Stimulated activated CD4-positive, alpha-beta T cell treated with anti-CD3 and anti-CD28 coated beads, Interleukin-1b, Interleukin-23, amount 100 ng/mL, for 48 hours (primary cell): Measurements from ENCODE around the gene ACSL6.

Experiments
- DNase-seq: peaks from one replicate; pipeline ENCODE4 v3.0.0-alpha.2; 2020

ACSL6 gene

DNA sequence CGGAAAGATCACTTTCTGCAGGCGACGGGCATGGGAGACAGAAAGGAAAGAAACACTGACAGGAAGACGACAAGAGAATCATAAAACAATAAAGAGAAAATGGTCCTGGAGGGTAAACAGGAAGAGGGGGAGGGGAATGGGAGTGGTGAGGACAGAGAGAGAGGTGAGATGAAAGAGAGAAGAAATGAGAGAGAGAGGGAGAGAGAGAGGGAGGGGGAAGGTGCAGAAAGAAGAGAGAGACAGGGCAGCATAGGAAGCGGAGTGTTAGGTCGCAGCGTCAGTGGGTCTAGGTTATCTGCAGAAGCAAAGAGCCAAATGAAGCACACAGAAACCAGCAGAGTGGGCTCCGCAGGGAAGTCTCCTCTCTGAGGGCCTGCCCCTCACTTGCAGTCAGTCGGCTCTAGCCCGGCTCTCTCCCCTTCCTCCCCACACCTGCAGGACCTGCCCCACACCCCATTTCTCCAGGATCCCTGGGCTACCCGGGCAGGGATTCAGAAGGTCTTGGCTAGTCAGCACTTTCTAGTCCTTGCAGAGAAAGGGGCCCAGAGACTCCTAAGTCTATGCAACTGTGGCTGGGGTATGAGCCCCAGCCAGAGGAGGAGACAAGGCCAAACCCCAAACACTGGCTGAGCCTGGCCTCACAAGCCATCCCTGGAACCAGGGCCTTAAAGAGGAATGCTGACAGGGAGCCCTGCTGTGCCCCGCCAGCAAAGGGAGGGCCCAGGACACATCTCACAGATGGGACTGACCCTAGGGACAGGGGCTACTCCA, 36.3 kb downstream of the ACSL6 start:
- no peak for DNase-seq

DNA sequence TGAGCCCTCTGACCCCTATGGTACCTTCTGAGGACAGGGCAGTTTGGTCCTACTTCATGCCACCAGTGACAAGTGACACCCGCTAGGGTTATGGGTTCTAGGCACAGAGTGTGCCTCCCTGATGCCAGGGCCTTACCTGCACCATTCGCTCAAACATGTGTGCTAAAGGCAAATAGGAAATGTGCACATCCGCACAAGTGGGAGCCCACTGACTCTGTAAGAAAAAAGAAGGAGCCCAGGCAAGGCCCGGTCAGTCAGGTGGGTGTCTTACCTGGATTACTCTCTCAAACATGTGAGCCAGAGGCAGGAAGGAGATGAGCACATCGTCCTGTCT, 36.9 kb downstream of the ACSL6 start:
- no peak for DNase-seq

DNA sequence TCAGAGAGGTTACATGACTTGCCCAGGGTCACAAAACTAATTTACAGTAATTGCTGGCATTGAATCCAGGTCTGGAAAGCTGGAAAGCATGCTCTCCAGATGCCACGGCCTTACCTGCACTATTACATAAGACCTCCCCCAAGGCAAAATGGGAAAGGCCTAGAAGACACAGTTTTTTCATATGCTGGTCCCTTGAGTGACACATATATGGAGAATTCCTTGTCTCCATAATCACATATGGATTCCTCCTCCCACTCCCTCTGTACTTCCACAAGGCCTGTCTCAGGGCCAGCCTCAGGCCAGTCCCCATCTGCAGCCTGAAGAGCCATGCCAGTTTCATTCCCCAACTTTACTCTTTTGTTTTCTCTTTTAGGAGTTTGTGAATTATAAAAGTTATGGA, 37.4 kb downstream of the ACSL6 start:
- no peak for DNase-seq

GRCh38 chr5:131973089-131973712, 38.3 kb downstream of the ACSL6 start:
- no peak for DNase-seq

GRCh38 chr5:131968396-131968954, 43.0 kb downstream of the ACSL6 start:
- no peak for DNase-seq

GRCh38 chr5:131966551-131966950, 44.9 kb downstream of the ACSL6 start:
- no peak for DNase-seq

GRCh38 chr5:131965826-131966415, 45.5 kb downstream of the ACSL6 start:
- DNase-seq, result no peak

DNA sequence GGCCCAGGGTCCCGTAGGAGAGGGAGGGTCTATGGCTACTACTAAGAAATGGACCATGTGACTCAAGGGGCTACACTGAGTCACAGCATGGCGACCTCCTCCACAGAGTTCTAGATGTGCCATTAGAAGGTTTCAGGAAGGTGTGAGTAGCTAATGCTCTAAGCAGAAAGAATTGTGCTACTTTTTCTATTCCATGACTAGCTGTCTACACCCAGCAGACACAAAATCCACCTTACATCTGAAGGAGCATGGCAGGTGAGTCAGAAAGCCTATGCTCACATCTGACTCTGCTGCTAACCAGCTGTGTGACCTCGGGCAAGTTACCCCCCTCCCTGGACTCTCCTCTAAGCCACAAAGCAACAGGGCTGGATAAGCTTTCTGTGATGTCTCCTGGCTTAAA, 51.6 kb downstream of the ACSL6 start:
- peak; percentile 26 for DNase-seq

GRCh38 chr5:131959136-131959535, 52.3 kb downstream of the ACSL6 start:
- DNase-seq, result no peak

DNA sequence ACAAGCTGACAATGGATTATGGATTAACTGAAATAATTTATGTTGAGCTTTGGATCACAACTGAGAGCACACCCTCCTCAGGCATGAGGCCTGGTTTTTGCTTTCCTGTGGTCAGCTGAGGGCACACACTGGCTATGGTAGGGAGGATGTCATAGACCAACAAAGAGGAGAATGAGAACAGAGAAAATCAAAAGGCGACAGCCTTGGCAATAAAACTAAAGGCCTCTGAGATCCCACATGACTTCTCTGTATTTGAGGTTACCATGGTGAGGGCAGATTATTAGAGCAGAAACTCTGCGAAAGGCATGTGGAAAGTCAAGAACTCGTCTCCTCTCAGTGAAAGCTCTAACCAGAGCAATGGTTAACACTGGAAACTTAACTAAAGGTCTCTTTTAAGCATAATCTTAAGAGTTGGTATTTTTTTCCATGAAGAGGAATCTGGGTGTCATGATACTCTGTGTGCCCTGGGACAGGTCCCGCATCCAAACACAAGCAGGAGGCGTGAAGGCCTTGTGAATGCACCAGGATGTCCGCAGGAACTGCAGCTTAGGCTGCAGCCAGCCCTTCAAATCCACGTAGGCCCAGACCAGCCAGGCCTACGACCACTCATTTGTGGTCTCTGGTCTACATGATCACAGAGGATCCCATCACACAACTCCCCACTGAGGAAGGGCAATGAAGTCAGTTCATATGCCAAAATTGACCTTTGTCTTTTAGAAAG, 53.6 kb downstream of the ACSL6 start:
- no peak for DNase-seq

DNA sequence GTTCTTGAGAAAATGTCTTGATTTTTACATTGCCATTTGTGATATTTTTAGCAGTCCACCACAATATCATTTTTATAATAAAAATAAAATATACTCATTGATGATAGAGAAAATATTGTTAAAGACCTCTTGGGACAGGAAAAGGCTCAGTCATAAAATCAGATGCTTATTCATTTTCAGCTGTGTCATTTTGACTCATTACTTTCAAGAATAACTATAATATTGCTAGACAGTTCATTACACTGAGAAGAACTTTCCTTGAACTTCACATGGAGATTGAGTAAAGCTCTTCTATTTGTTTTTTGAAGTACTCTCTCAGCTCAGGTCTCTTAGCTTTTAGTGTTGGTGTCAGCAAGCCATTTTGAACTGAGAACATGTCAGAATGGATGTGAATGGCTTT, 57.5 kb downstream of the ACSL6 start:
- no peak for DNase-seq

DNA sequence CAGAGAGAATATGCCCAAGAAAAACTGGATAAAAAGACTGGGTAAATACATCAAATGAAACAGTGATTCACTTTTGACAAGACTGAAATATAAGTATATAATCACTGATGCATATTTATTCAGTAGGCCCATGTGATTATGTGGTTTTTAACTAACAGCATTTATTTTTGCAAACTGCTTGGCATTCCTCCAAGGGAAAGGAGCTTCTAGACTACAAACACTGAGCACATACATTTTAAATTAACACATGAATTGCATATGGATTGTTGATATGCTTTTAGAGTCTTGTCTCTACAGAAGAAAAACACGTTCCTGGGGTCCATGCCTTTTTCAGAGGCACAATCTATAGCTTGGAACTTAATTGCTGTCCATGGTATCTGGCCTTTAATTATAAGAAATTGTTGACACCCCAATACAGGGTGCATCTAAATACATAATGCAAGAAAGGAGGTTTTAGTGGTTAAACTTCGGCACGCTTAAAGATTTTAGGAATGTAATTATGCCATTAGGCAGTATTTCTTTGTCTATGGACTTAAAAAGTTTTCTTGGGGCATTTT, 59.1 kb downstream of the ACSL6 start:
- DNase-seq, result no peak

GRCh38 chr5:131950706-131951105, 60.8 kb downstream of the ACSL6 start:
- DNase-seq, result no peak

DNA sequence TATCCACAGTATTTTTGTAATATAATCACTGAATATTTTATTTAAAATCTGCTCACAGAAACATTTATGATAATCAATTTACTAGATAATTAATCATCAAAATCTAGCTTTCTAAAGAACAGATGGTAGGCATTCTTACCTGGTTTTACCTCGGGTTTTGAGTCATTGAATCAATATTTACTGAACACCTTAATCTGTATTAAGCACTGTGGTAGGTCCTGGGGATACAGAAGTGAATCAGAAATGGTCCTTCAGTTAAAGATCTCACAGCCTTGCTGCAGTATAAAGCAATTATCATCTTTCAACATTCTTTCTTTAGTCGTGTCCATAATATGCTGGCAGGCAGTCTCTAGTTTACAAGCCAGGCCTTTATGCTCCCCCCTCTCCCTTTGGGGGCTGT, 64.0 kb downstream of the ACSL6 start:
- DNase-seq, result no peak

- DNase-seq, result no peak
Observed at GRCh38 chr5:131945551-131946168, 65.8 kb downstream of the ACSL6 start, which contains the start of gene MEIKIN. Gene MEIKIN, minus strand, starts transcription at chr5:131945663. Its CDS starts 158 bp downstream, at chr5:131945505.

- no peak for DNase-seq
Observed at GRCh38 chr5:131944702-131945550, 66.5 kb downstream of the ACSL6 start.

GRCh38 chr5:131943916-131944315, 67.5 kb downstream of the ACSL6 start:
- no peak for DNase-seq

DNA sequence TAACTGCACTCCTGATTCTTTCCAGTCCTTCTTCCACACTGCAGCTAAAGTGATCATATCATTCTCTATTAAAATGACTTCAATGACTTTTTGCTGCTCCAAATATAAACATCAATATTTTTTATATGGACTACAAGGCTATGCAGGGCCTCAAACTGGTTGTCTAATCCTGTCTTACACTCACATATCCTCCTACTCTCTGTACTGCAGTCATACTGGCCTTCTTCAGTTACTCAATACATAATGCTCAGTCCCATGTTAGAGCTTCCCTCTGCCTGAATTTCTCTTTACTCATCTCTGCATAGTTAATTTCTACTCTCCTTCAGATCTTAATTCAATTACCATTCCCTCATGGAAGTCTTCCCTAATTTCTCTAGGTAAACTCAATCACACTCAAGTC, 69.4 kb downstream of the ACSL6 start:
- DNase-seq, result no peak

GRCh38 chr5:131939690-131940345, 71.6 kb downstream of the ACSL6 start:
- no peak for DNase-seq

DNA sequence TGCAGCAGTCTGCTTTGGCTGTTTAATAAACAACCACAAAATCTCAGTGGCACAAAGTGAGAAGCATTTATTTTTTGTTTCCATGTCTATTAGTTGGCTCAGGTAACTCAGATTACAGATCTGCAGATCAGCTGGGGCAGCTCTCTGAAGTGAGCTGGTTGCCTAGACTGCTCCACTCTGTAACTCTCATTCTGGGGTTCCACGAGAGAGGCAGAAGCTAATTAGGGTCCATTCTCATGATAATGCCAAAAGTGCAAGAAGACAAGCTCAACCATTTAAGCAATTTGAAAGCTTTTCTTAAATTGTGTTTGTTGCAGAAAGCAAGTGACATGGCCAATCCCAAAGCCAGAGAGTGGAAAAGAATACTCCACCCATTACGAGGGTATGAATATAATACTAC, 79.2 kb downstream of the ACSL6 start:
- no peak for DNase-seq

DNA sequence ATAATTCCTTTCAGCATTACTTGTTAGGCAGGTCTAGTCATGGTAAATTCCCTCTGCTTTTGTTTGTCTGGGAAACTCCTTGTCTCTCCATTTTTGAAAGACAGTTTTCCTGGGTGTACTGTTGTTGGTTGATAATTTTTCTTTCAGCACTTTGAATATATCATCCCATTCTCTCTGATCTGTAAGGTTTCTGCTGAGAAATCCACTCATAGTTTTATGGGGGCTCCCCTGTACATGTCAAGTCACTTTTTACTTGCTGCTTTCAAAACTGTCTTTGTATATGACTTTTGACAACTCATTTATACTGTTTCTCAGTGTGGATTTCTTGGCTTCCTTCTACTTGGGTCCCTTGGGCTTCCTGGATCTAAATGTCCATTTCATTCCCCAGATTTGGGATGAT, 82.5 kb downstream of the ACSL6 start:
- DNase-seq, result no peak
